ENCODE data around the gene SLC16A10. TPM values are rescaled to one million over a fixed set of nuclear protein-coding genes. Genes with fewer than 3 reads are reported as not detected.

Gene SLC16A10
- total and polyA plus RNA-seq, 2 of the 13 experiments (the other 11 are each of a cell fraction or from before 2014, with no cell fraction given): 8.2 to 20.1 TPM

- TF ChIP-seq ZNF142 (CRISPR knock-in tag; IDR thresholded peaks at IDR 0.05): peak; percentile 27
- TF ChIP-seq ZNF503 (CRISPR knock-in tag; IDR thresholded peaks at IDR 0.05): no peak
- TF ChIP-seq SP4 (CRISPR knock-in tag; IDR thresholded peaks at IDR 0.05): peak; percentile 82; the same call in 1 of the 2 replicates
- TF ChIP-seq SP5 (CRISPR knock-in tag; IDR thresholded peaks at IDR 0.05; ENCODE audit: borderline replicate concordance, low read depth): no peak; the same call in 1 of the 2 replicates
- peak; percentile 61; the same call in 1 of the 2 replicates for TF ChIP-seq SIN3B (IDR thresholded peaks at IDR 0.05; ENCODE audit: low read length)
- TF ChIP-seq CBX2 (IDR thresholded peaks at IDR 0.05; ENCODE audit: low read depth, low read length): no peak
- no peak for TF ChIP-seq CBX2 (CRISPR knock-in tag; IDR thresholded peaks at IDR 0.05; ENCODE audit: low read depth)
- TF ChIP-seq KDM1A (CRISPR knock-in tag; IDR thresholded peaks at IDR 0.05): peak; percentile 95
- peak; percentile 95 for TF ChIP-seq ZNF713 (CRISPR knock-in tag; IDR thresholded peaks at IDR 0.05)
- TF ChIP-seq DPF2 (CRISPR knock-in tag; IDR thresholded peaks at IDR 0.05; ENCODE audit: borderline replicate concordance, low read depth): 0 out of 2 replicates have a peak, but pooled peaks have one; percentile 24
- TF ChIP-seq ZNF749 (CRISPR knock-in tag; IDR thresholded peaks at IDR 0.05; ENCODE audit: borderline replicate concordance): no peak
- TF ChIP-seq NR2F1 (CRISPR knock-in tag; IDR thresholded peaks at IDR 0.05): no peak
- TF ChIP-seq ADNP (CRISPR knock-in tag; IDR thresholded peaks at IDR 0.05): peak; percentile 89
- TF ChIP-seq SPEN (CRISPR knock-in tag; IDR thresholded peaks at IDR 0.05; ENCODE audit: low read depth): peak; percentile 86
- TF ChIP-seq ZNF784 (CRISPR knock-in tag; IDR thresholded peaks at IDR 0.05; ENCODE audit: borderline replicate concordance): no peak
- TF ChIP-seq ZNF446 (CRISPR knock-in tag; IDR thresholded peaks at IDR 0.05): no peak
- TF ChIP-seq SNAPC2 (CRISPR knock-in tag; IDR thresholded peaks at IDR 0.05): no peak
- TF ChIP-seq ZKSCAN1 (IDR thresholded peaks at IDR 0.05; ENCODE audit: low read length): no peak
- no peak for TF ChIP-seq SP1 (IDR thresholded peaks at IDR 0.05)
- TF ChIP-seq SP1 (CRISPR knock-in tag; IDR thresholded peaks at IDR 0.05): no peak
- TF ChIP-seq ZNF777 (CRISPR knock-in tag; IDR thresholded peaks at IDR 0.05): no peak
- TF ChIP-seq HNRNPH1 (optimal IDR thresholded peaks at IDR 0.05; ENCODE audit: low read depth, low read length): no peak
These were observed 172.0 kb downstream of the SLC16A10 start (continued) for GRCh38 chr6:111259089-111259831.
